SKM-1 (cell line): Measurements from ENCODE around the gene SERPINA10.
"Not testable (repeated sequence)": the region's sequence is repeated elsewhere in the genome, so short reads cannot be mapped to it uniquely, and the experiment has no call there.

Experiments used
- DNase-seq: peaks from one replicate; lab custom pipeline; 2025; ENCODE audit not compliant: unreplicated experiment; lab: John Stamatoyannopoulos, UW

Gene SERPINA10

DNA sequence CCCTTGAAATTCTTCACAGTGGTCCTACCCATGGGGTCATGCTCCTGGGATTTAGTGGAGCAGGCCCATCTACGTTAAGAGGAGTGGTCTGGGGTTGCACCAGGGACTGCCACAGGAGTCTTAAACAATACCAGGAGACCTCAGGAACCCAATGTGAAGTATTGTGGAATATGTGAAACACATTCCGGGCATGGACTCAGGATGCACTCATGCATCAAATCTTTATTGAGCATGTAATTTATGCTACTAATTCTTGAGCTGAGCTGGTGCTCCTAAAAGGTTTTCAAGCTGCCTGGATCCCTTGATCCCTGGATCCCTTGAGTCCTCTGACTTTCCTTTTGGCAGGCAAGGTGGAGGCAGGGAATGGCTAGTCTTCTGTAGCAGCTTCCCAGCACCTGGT, 8.8 kb downstream of the SERPINA10 start:
- no peak for DNase-seq

DNA sequence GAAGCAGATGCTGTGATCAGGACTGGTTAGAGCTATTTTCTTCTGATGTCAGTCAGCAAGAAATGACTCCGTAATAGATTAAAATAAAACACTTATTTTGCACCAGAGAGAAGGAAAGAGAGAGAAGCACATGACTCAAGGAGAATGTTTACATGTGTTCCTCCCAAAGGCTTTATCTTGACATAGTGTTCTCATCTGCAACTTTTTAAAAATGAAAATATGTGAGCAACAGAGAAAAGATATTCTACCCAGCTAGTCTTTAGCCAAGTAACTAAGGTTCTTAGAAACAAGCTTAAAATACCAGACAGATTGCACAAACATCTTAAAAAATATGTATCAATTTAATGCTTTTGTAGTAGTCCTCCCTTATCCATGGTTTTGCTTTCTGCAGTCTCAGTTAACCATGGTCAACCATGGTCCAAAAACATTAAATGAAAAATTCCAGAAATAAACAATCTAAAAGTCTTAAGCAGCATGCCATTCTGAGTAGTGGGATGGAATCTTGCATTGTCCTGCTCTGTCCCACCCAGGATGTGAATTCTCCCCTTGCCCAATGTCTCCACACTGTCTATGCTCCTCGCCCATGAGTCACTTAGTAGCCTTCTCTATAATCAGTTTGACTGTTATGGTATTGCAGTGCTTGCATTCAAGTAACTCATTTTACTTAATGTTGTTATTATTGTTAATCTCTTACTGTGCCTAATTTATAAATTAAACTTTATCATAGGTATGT, 9.9 kb downstream of the SERPINA10 start:
- no peak for DNase-seq

DNA sequence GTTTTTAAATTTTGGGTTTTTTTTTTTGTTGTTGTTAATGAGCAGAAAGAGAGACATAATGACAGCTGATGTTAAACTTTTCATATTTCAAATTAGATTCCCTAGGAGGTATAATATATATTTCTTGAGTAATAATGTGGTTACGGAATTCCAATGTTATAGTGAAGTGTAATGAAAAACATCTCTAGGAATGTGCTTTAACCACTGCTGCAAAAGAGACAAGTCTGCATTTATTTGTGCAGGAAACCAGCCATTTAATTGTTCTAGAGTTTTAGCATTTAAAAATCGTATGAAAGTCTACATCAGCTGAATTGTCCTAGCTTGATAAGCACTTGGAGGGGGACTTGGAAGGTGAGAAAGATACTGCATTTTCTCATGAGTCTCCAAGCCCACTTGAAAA, 14.3 kb downstream of the SERPINA10 start:
- DNase-seq = no peak

- DNase-seq = not testable (repeated sequence)
These were observed 16.0 kb downstream of the SERPINA10 start for GRCh38 chr14:94276898-94277561.

DNA sequence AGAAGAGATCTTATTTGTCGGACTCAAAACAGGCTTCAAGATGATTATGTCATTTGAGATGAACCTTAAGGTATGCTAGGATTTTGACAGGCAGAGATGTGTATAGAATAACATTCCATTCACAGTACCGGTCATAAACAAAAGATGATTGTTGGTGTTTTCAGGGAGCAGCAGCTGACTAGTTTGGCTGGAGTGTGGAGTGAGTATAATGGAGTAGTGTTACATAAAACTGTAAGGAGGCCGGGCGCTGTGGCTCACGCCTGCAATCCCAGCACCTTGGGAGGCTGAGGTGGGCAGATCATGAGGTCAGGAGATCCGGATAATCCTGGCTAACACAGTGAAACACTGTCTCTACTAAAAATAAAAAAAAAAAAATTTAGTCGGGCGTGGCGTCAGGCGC, 23.9 kb downstream of the SERPINA10 start:
- no peak for DNase-seq

DNA sequence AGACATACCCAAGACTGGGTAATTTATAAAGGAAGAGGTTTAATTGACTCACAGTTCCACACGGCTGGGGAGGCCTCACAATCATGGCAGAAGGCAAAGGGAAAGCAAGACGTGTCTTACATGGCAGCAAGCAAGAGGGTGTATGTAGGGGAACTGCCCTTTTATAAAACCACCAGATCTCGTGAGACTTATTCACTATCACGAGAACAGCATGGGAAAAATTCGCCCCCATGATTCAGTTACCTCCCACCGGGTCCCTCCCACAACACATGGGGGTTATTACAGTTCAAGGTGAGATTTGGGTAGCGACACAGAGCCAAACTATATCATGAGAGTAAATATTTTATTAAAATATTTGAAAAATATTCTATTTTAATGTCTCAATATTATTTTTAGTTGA, 24.5 kb downstream of the SERPINA10 start:
- DNase-seq = not testable (repeated sequence)

GRCh38 chr14:94267352-94267751, 25.7 kb downstream of the SERPINA10 start:
- no peak for DNase-seq

GRCh38 chr14:94264195-94264594, 28.9 kb downstream of the SERPINA10 start:
- DNase-seq = not testable (repeated sequence)

DNA sequence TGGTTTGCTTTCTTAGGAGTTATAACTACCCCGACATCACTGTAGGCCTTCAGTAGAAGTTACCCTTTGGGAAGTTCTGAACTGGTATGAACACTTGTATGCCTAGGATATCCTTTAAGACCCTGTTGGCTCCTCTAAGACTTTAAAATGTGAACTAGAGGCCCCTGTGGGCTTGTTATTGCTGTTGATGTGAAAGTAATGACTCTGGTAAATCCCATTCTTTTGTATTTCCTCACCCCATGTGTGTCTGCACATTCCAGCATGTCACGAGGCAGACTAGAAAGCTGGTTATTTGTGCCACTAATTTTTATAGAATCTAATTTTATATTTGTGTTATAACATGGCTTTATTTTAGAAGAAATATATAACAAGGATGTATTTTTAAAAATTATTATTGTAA, 48.9 kb downstream of the SERPINA10 start:
- DNase-seq = no peak

- DNase-seq = no peak
These were observed 53.7 kb downstream of the SERPINA10 start for GRCh38 chr14:94239406-94239805.

DNA sequence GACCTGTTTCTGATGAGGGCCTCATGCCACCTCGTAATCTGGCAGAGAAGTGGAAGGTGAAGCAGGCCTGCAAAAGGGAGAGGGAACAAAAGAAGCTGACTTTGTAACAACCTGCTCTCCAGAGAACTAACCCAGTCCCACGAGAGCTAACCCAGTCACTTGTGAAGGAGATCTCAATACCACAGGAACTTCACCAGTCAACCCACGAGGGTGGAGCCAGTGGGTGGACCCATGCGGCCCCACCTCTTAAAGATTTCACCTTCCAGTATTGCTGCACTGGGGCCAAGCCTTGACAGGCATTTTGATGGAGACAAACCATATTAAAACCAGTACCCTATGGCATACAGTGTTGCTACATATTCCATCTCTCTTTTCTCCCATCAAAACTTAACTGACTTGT, 55.1 kb downstream of the SERPINA10 start:
- DNase-seq = no peak

- no peak for DNase-seq
These were observed 56.0 kb downstream of the SERPINA10 start for GRCh38 chr14:94237046-94237445.
